ENCODE data around the gene RAPGEF5. TPM values are rescaled to one million over a fixed set of nuclear protein-coding genes. Genes with fewer than 3 reads are reported as not detected.

Gene RAPGEF5
- polyA plus RNA-seq, 1 of the 3 experiments (the other 2 are of a cell fraction) = 1.2 TPM

- TF ChIP-seq REST (IDR thresholded peaks at IDR 0.05; ENCODE audit: low read depth, low read length) = no peak
- TF ChIP-seq ELF1 (IDR thresholded peaks at IDR 0.05) = no peak
Measured at GRCh38 chr7:22205631-22206030, 151.3 kb downstream of the RAPGEF5 start (continued).

- no peak for DNase-seq
- H3F3A ChIP-seq (replicated peaks; ENCODE audit: insufficient read depth) = no peaks in the 10 kb centered on the region
- no peak overlapping the region for H3K27ac ChIP-seq (ENCODE audit: low read depth in 2 of 2, low read length in 1 of 2)
- H3K9ac ChIP-seq = no peak overlapping the region
- H3K4me2 ChIP-seq = no peak overlapping the region
- no peaks in the 10 kb centered on the region for H3K9me3 ChIP-seq
- TF ChIP-seq EP300 (IDR thresholded peaks at IDR 0.05; ENCODE audit: borderline replicate concordance in 1 of 2, low read depth in 1 of 2, low read length in 1 of 2) (no peak), RFX5 (IDR thresholded peaks at IDR 0.05; ENCODE audit: low read length) (no peak), NRF1 (IDR thresholded peaks at IDR 0.05; ENCODE audit: low read depth, low read length) (no peak), RCOR1 (IDR thresholded peaks at IDR 0.05; ENCODE audit: low read length) (no peak), IRF3 (IDR thresholded peaks at IDR 0.05; ENCODE audit: low read depth, low read length) (no peak), SIN3A (IDR thresholded peaks at IDR 0.05; ENCODE audit: borderline replicate concordance, low read depth, low read length) (no peak)
- H3K4me3 ChIP-seq (ENCODE audit: low read depth in 2 of 2, low read length in 1 of 2) = no peak overlapping the region
- 84% methylated on average over 4 of the region's 4 CpGs for WGBS (ENCODE audit: low lambda C conversion rate)
- H3K79me2 ChIP-seq (ENCODE audit: insufficient read depth) = no peaks in the 10 kb centered on the region
- no peaks in the 10 kb centered on the region for H3K9me2 ChIP-seq
- no peaks in the 10 kb centered on the region for H4K20me1 ChIP-seq (ENCODE audit: insufficient read depth)
- ChIA-PET CTCF (no interaction called here), POLR2A (no interaction called here)
- peaks cover 0 to 6% of the 10 kb centered on the region in 2 experiments; a peak in 2 of 4 replicates for H3K4me1 ChIP-seq (ENCODE audit: control insufficient read depth in 1 of 2, insufficient read depth in 2 of 2, low read depth in 1 of 2, low read length in 1 of 2)
- no peak overlapping the region for H2AFZ ChIP-seq (ENCODE audit: low read depth)
- H3K36me3 ChIP-seq (replicated peaks in 1 of 2; ENCODE audit: control insufficient read depth in 1 of 2, insufficient read depth in 2 of 2, low read length in 1 of 2) = no peaks in the 10 kb centered on the region
- no peaks in the 10 kb centered on the region for H3K27me3 ChIP-seq (ENCODE audit: insufficient read depth)
Measured at GRCh38 chr7:22204312-22204711, 152.6 kb downstream of the RAPGEF5 start.

- no peak overlapping the region for H2AFZ ChIP-seq (ENCODE audit: low read depth)
- H3K79me2 ChIP-seq (ENCODE audit: insufficient read depth) = no peaks in the 10 kb centered on the region
- peak; percentile 30 for DNase-seq
- no peak overlapping the region for H3K4me3 ChIP-seq (ENCODE audit: low read depth in 2 of 2, low read length in 1 of 2)
- H3K9me3 ChIP-seq = no peaks in the 10 kb centered on the region
- no peaks in the 10 kb centered on the region for H3K36me3 ChIP-seq (replicated peaks in 1 of 2; ENCODE audit: control insufficient read depth in 1 of 2, insufficient read depth in 2 of 2, low read length in 1 of 2)
- no peaks in the 10 kb centered on the region for H3K9me2 ChIP-seq
- H3F3A ChIP-seq (replicated peaks; ENCODE audit: insufficient read depth) = no peaks in the 10 kb centered on the region
- ChIA-PET POLR2A (no interaction called here), CTCF (interaction anchor here (0.9 to 1.3 kb wide), 4 partner anchors 9 to 29 kb away, joined by 3 to 8 read pairs (median 3); no protein-coding TSS in a partner anchor)
- no peaks in the 10 kb centered on the region for H4K20me1 ChIP-seq (ENCODE audit: insufficient read depth)
- no peak overlapping the region for H3K27ac ChIP-seq (ENCODE audit: low read depth in 2 of 2, low read length in 1 of 2)
- no peak overlapping the region for H3K9ac ChIP-seq
- TF ChIP-seq MXI1 (IDR thresholded peaks at IDR 0.05; ENCODE audit: low read depth, low read length) = no peak
- TF ChIP-seq GATA2 (CRISPR knock-in tag; IDR thresholded peaks at IDR 0.05) = peak; percentile 42; the same call in 1 of the 2 replicates
- TF ChIP-seq TAF1 (IDR thresholded peaks at IDR 0.05; ENCODE audit: borderline replicate concordance, low read depth, low read length) = no peak
- no peak for TF ChIP-seq MAX (IDR thresholded peaks at IDR 0.05; ENCODE audit: low read depth)
- no peak for TF ChIP-seq JUND (IDR thresholded peaks at IDR 0.05)
- TF ChIP-seq SMC3 (IDR thresholded peaks at IDR 0.05; ENCODE audit: low read depth, low read length) = no peak
- no peak for TF ChIP-seq REST (IDR thresholded peaks at IDR 0.05; ENCODE audit: low read depth, low read length)
- no peak for TF ChIP-seq POLR2AphosphoS5 (IDR thresholded peaks at IDR 0.05; ENCODE audit: low read depth, low read length)
- TF ChIP-seq NFIC (IDR thresholded peaks at IDR 0.05; ENCODE audit: borderline replicate concordance) = peak; percentile 52; the same call in 1 of the 2 replicates
- TF ChIP-seq MEF2A (IDR thresholded peaks at IDR 0.05; ENCODE audit: borderline replicate concordance, low read depth) = no peak
- no peak for TF ChIP-seq GABPA (IDR thresholded peaks at IDR 0.05; ENCODE audit: low read depth)
- TF ChIP-seq YY1 (IDR thresholded peaks at IDR 0.05; ENCODE audit: low read depth) = no peak
- no peaks in the 10 kb centered on the region for H3K27me3 ChIP-seq (ENCODE audit: insufficient read depth)
- whole genome bisulfite sequencing (ENCODE audit: low lambda C conversion rate) = 100% methylated on average over 1 of the region's 1 CpG
- peaks cover 0 to 6% of the 10 kb centered on the region in 2 experiments; a peak in 2 of 4 replicates for H3K4me1 ChIP-seq (ENCODE audit: control insufficient read depth in 1 of 2, insufficient read depth in 2 of 2, low read depth in 1 of 2, low read length in 1 of 2)
- H3K4me2 ChIP-seq = no peak overlapping the region
Measured at GRCh38 chr7:22202141-22202540, 154.8 kb downstream of the RAPGEF5 start.
